NB4 (cell line): ENCODE data around the gene RPRML.

Experiments
- MYC ChIP-seq: IDR thresholded peaks from 2 replicates; pipeline ENCODE4 v1.6.1; 2011; ENCODE audit warnings: low read depth, low read length
- POLR2A ChIP-seq: IDR thresholded peaks from 2 replicates; pipeline ENCODE4 v1.6.1; 2011; ENCODE audit warnings: mild to moderate bottlenecking; ENCODE audit not compliant: insufficient read length; ENCODE audit errors: extremely low read depth
- TF ChIP-seq, protein P1 (sequence below): IDR thresholded peaks from one replicate; pipeline ENCODE4 v1.5.1; 2012; ENCODE audit warnings: low read depth, low read length

DNA sequence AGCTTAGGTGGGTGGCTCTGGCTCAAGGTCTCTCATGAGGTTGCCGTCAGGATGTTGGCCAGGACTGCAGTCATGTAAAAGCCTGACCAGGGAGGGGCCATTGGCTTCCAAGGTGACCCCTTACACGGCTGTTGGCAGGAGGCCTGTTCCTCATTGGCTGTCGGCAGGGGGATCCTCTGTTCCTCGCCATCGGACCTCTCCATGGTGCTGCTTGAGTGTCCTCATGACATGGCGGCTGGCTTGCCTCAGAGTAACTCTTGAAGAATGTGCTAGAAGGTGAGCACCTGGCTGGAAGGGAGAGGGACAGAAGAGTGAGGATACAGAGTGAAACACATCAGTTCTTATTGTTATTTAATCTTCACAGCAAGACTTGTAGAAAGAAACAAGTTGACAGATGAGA is 4.7 kb upstream of the RPRML start:
- TF ChIP-seq MYC (no peak), POLR2A (no peak)
- TF ChIP-seq, protein P1, sequence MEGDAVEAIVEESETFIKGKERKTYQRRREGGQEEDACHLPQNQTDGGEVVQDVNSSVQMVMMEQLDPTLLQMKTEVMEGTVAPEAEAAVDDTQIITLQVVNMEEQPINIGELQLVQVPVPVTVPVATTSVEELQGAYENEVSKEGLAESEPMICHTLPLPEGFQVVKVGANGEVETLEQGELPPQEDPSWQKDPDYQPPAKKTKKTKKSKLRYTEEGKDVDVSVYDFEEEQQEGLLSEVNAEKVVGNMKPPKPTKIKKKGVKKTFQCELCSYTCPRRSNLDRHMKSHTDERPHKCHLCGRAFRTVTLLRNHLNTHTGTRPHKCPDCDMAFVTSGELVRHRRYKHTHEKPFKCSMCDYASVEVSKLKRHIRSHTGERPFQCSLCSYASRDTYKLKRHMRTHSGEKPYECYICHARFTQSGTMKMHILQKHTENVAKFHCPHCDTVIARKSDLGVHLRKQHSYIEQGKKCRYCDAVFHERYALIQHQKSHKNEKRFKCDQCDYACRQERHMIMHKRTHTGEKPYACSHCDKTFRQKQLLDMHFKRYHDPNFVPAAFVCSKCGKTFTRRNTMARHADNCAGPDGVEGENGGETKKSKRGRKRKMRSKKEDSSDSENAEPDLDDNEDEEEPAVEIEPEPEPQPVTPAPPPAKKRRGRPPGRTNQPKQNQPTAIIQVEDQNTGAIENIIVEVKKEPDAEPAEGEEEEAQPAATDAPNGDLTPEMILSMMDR = no peak
